Activated CD4-positive, alpha-beta T cell treated with anti-CD3 and anti-CD28 coated beads, Interleukin-2, amount 10 ng/mL, durations not matched to agents 24 days and 14 days (primary cell): Measurements from ENCODE around the gene WASHC2A. TPM values are rescaled to one million over a fixed set of nuclear protein-coding genes. Genes with fewer than 3 reads are reported as not detected.
"Not testable (repeated sequence)": the region's sequence is repeated elsewhere in the genome, so short reads cannot be mapped to it uniquely, and the experiment has no call there.

Source experiments
- DNase-seq: peaks from one replicate; pipeline ENCODE4 v3.0.0; 2022
- H3K27ac Mint-ChIP-seq: one replicate; pipeline ENCODE4 v1.8.0; 2022; ENCODE audit warnings: mild to moderate bottlenecking, mixed read lengths
- H3K27me3 Mint-ChIP-seq: one replicate; pipeline ENCODE4 v1.8.0; 2022; ENCODE audit warnings: mixed read lengths
- H3K36me3 Mint-ChIP-seq: one replicate; pipeline ENCODE4 v1.8.0; 2022; ENCODE audit warnings: low read depth, mild to moderate bottlenecking, mixed read lengths
- H3K4me1 Mint-ChIP-seq: one replicate; pipeline ENCODE4 v1.8.0; 2021; ENCODE audit warnings: mixed read lengths
- H3K4me3 Mint-ChIP-seq: one replicate; pipeline ENCODE4 v1.8.0; 2022; ENCODE audit warnings: mild to moderate bottlenecking, moderate library complexity, mixed read lengths
- H3K9me3 Mint-ChIP-seq: one replicate; pipeline ENCODE4 v1.8.0; 2021; ENCODE audit warnings: mixed read lengths
- intact Hi-C: fragments of 100-400 bp; cut with micrococcal nuclease; formaldehyde crosslinking; loops from one replicate; pipeline ENCODE4 v1.15.1; 2023
- total RNA-seq: library from RNA; stranded (reverse); gene quantifications from 2 replicates; pipeline ENCODE4 v1.2.3, GENCODE V29; 2022

Gene WASHC2A
- 20.9 and 28.7 TPM in 2 replicates for total RNA-seq

DNA sequence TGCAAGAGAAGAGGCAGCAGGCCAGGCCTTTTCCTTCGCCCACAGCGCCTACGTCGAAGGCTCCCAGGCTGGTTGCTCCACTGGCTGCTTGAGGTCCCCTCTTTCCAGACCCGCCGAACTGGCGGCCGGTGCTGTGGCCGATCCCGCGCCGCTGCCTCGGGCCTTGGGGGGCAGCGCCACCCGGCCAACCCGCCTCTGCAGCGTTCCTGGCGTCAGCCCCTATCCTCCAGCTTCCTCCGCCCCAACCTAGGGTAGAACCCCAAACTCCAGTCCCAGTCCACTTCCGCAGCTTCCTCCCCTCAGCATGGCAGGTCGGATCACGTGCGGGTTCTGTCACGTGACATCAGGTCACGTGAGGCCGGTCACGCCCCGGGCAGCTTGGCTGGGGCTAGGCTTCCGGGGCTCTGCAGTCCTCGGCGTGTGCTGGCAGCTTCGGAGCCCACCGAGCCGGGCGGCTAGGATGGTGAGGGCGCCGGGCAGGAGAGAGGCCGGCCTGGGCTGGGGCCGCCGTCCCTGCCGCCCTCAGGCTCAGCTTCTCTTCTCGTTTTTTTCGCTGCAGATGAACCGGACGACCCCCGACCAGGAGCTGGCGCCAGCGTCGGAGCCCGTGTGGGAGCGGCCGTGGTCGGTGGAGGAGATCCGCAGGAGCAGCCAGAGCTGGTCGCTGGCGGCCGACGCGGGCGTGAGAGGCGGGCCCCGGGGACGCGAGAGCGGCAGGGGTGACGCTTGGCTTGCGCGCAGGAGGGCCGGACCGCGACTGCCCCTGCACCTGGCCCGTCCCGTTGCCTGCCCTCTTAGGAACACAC lies at the start of gene WASHC2A:
Gene WASHC2A, plus strand, starts transcription at position 409 of the 806 bp plus-strand sequence. Its CDS starts 52 bp downstream, at position 461.
- H3K27me3 Mint-ChIP-seq, H3K36me3 Mint-ChIP-seq, H3K4me1 Mint-ChIP-seq, H3K9me3 Mint-ChIP-seq, intact Hi-C loops: not testable (repeated sequence)
- Mint-ChIP-seq H3K4me3 (peak within 1 kb of the TSS; percentile 79), H3K27ac (peak within 1 kb of the TSS; percentile 72)
- peak; percentile 97 for DNase-seq

- H3K27ac Mint-ChIP-seq, intact Hi-C loops, H3K4me3 Mint-ChIP-seq, H3K27me3 Mint-ChIP-seq, H3K4me1 Mint-ChIP-seq, DNase-seq, H3K36me3 Mint-ChIP-seq, H3K9me3 Mint-ChIP-seq: not testable (repeated sequence)
Observed at GRCh38 chr10:50019279-50019678, 48.5 kb upstream of the WASHC2A start.

GRCh38 chr10:50020451-50021024 lies 47.2 kb upstream of the WASHC2A start:
- H3K27ac Mint-ChIP-seq, H3K9me3 Mint-ChIP-seq, H3K4me1 Mint-ChIP-seq, H3K4me3 Mint-ChIP-seq, DNase-seq, intact Hi-C loops, H3K36me3 Mint-ChIP-seq: not testable (repeated sequence)
- peaks cover 16% of the 10 kb centered on the region for H3K27me3 Mint-ChIP-seq

GRCh38 chr10:50021646-50022045 lies 46.1 kb upstream of the WASHC2A start:
- no peaks in the 10 kb centered on the region for H3K9me3 Mint-ChIP-seq
- intact Hi-C loops: no loop called here

GRCh38 chr10:50024716-50025383 lies 42.9 kb upstream of the WASHC2A start:
- H3K27ac Mint-ChIP-seq, H3K4me3 Mint-ChIP-seq, H3K4me1 Mint-ChIP-seq, DNase-seq, H3K36me3 Mint-ChIP-seq, H3K9me3 Mint-ChIP-seq: not testable (repeated sequence)
- peaks cover 22% of the 10 kb centered on the region for H3K27me3 Mint-ChIP-seq
- intact Hi-C loops: loop anchor here (5.0 kb wide), 1 partner anchor 127 kb away; no protein-coding TSS in a partner anchor

More at GRCh38 chr10:50021646-50022045, 46.1 kb upstream of the WASHC2A start:
- H3K4me1 Mint-ChIP-seq: no peaks in the 10 kb centered on the region
- DNase-seq: no peak
- H3K4me3 Mint-ChIP-seq: no peak overlapping the region
- peaks cover 22% of the 10 kb centered on the region for H3K27me3 Mint-ChIP-seq
- H3K27ac Mint-ChIP-seq: no peak overlapping the region
- no peaks in the 10 kb centered on the region for H3K36me3 Mint-ChIP-seq

DNA sequence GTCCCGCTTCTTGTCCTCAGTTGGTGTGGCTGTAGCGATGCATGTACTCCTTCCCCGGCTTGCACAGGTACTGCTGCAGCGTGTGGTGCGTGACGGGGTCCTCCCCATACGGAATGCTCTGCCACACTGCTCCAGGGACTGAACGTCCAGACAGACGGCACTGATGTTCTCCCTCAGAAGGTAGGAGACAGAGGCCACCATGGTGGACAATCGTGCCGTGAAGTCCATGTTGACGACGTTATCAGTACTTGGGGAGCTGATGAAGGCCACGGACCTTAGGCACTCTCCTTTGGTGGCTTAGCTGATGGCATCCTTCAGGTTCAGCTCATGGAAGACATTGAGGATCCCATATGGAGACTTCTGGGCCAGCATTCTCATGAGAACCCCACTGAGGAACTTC lies 42.1 kb upstream of the WASHC2A start:
- DNase-seq: no peak
- Mint-ChIP-seq H3K4me3 (no peak overlapping the region), H3K9me3 (no peaks in the 10 kb centered on the region), H3K4me1 (no peaks in the 10 kb centered on the region), H3K27me3 (peaks cover 22% of the 10 kb centered on the region), H3K27ac (no peak overlapping the region), H3K36me3 (no peaks in the 10 kb centered on the region)
- intact Hi-C loops: loop anchor here (5.0 kb wide), 1 partner anchor 127 kb away; no protein-coding TSS in a partner anchor

GRCh38 chr10:50027195-50027594 lies 40.6 kb upstream of the WASHC2A start:
- no peaks in the 10 kb centered on the region for H3K9me3 Mint-ChIP-seq
- H3K27me3 Mint-ChIP-seq: peaks cover 22% of the 10 kb centered on the region
- no peak overlapping the region for H3K27ac Mint-ChIP-seq
- DNase-seq: no peak
- no peaks in the 10 kb centered on the region for H3K36me3 Mint-ChIP-seq
- H3K4me3 Mint-ChIP-seq: no peak overlapping the region
- intact Hi-C loops: loop anchor here (5.0 kb wide), 1 partner anchor 125 kb away; no protein-coding TSS in a partner anchor
- H3K4me1 Mint-ChIP-seq: no peaks in the 10 kb centered on the region

GRCh38 chr10:50033481-50033880 lies 34.3 kb upstream of the WASHC2A start:
- no peaks in the 10 kb centered on the region for H3K9me3 Mint-ChIP-seq
- intact Hi-C loops: no loop called here
- H3K27me3 Mint-ChIP-seq: peaks cover 2% of the 10 kb centered on the region
- H3K27ac Mint-ChIP-seq: no peak overlapping the region
- H3K4me1 Mint-ChIP-seq: no peaks in the 10 kb centered on the region
- no peak overlapping the region for H3K4me3 Mint-ChIP-seq
- H3K36me3 Mint-ChIP-seq: no peaks in the 10 kb centered on the region
- no peak for DNase-seq

GRCh38 chr10:50035337-50035736 lies 32.4 kb upstream of the WASHC2A start:
- H3K27ac Mint-ChIP-seq, H3K4me3 Mint-ChIP-seq, H3K4me1 Mint-ChIP-seq, H3K27me3 Mint-ChIP-seq, H3K9me3 Mint-ChIP-seq, DNase-seq, H3K36me3 Mint-ChIP-seq, intact Hi-C loops: not testable (repeated sequence)

- H3K4me1 Mint-ChIP-seq: no peaks in the 10 kb centered on the region
- peaks cover 1% of the 10 kb centered on the region for H3K27me3 Mint-ChIP-seq
- H3K9me3 Mint-ChIP-seq: no peaks in the 10 kb centered on the region
- H3K4me3 Mint-ChIP-seq: no peak overlapping the region
- DNase-seq: no peak
- H3K27ac Mint-ChIP-seq: no peak overlapping the region
- intact Hi-C loops: no loop called here
- H3K36me3 Mint-ChIP-seq: no peaks in the 10 kb centered on the region
Observed at GRCh38 chr10:50044941-50045664, 22.7 kb upstream of the WASHC2A start.

DNA sequence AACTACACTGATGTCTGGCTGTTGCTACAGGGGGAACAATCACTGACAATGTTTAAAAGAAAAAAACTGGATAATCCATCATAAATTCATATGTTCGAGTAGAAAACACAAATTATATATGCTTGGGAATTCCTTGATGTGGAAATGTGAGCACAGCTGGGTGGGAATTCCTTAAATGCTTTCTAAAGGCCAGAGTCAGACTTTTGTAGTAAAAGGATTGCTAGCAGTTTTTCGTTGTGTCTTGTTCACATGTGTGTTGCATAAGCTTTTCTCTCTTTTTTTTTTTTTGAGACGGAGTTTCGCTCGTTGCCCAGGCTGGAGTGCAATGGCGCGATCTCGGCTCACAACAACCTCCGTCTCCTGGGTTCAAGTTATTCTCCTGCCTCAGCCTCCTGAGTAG lies 21.3 kb upstream of the WASHC2A start:
- H3K36me3 Mint-ChIP-seq, DNase-seq, H3K27me3 Mint-ChIP-seq, H3K4me1 Mint-ChIP-seq, H3K27ac Mint-ChIP-seq, intact Hi-C loops, H3K4me3 Mint-ChIP-seq, H3K9me3 Mint-ChIP-seq: not testable (repeated sequence)

- intact Hi-C loops, H3K9me3 Mint-ChIP-seq, DNase-seq, H3K4me1 Mint-ChIP-seq, H3K36me3 Mint-ChIP-seq, H3K27me3 Mint-ChIP-seq, H3K4me3 Mint-ChIP-seq, H3K27ac Mint-ChIP-seq: not testable (repeated sequence)
Observed at GRCh38 chr10:50047594-50047993, 20.2 kb upstream of the WASHC2A start.

GRCh38 chr10:50051995-50052660 lies 15.6 kb upstream of the WASHC2A start:
- H3K27ac Mint-ChIP-seq, H3K27me3 Mint-ChIP-seq, H3K36me3 Mint-ChIP-seq, DNase-seq, intact Hi-C loops, H3K4me3 Mint-ChIP-seq, H3K9me3 Mint-ChIP-seq, H3K4me1 Mint-ChIP-seq: not testable (repeated sequence)
